Measurements from ENCODE around the gene ANKRD55.

ANKRD55 gene

GRCh38 chr5:56233230-56233629, at the start of gene ANKRD55:
ANKRD55 (minus strand) TSS chr5:56233330; CDS start chr5:56232913, 417 bp downstream.
- no peak for TF ChIP-seq CTCF (IDR thresholded peaks at IDR 0.05; ENCODE audit: low read depth, low read length, missing control alignments)
- no peak within 1 kb of the TSS for H3K4me3 ChIP-seq (ENCODE audit: low read depth, low read length)
- DNase-seq (ENCODE audit: low read depth) = no peak

GRCh38 chr5:56282216-56282615, 49.1 kb upstream of the ANKRD55 start:
- no peak overlapping the region for H3K4me3 ChIP-seq (ENCODE audit: low read depth, low read length)
- DNase-seq (ENCODE audit: low read depth) = no peak
- TF ChIP-seq CTCF (IDR thresholded peaks at IDR 0.05; ENCODE audit: low read depth, low read length, missing control alignments) = no peak

- TF ChIP-seq CTCF (IDR thresholded peaks at IDR 0.05; ENCODE audit: low read depth, low read length, missing control alignments) = no peak
- no peak for DNase-seq (ENCODE audit: low read depth)
- no peak overlapping the region for H3K4me3 ChIP-seq (ENCODE audit: low read depth, low read length)
Measured at GRCh38 chr5:56281489-56282165, 48.5 kb upstream of the ANKRD55 start.

GRCh38 chr5:56279979-56280378, 46.8 kb upstream of the ANKRD55 start:
- H3K4me3 ChIP-seq (ENCODE audit: low read depth, low read length) = no peak overlapping the region
- no peak for DNase-seq (ENCODE audit: low read depth)
- no peak for TF ChIP-seq CTCF (IDR thresholded peaks at IDR 0.05; ENCODE audit: low read depth, low read length, missing control alignments)

- H3K4me3 ChIP-seq (ENCODE audit: low read depth, low read length) = no peak overlapping the region
- DNase-seq (ENCODE audit: low read depth) = no peak
- no peak for TF ChIP-seq CTCF (IDR thresholded peaks at IDR 0.05; ENCODE audit: low read depth, low read length, missing control alignments)
Measured at GRCh38 chr5:56279291-56279690, 46.2 kb upstream of the ANKRD55 start.

GRCh38 chr5:56278335-56278753, 45.2 kb upstream of the ANKRD55 start:
- no peak for TF ChIP-seq CTCF (IDR thresholded peaks at IDR 0.05; ENCODE audit: low read depth, low read length, missing control alignments)
- DNase-seq (ENCODE audit: low read depth) = no peak
- no peak overlapping the region for H3K4me3 ChIP-seq (ENCODE audit: low read depth, low read length)

GRCh38 chr5:56277573-56277972, 44.4 kb upstream of the ANKRD55 start:
- no peak overlapping the region for H3K4me3 ChIP-seq (ENCODE audit: low read depth, low read length)
- no peak for DNase-seq (ENCODE audit: low read depth)
- no peak for TF ChIP-seq CTCF (IDR thresholded peaks at IDR 0.05; ENCODE audit: low read depth, low read length, missing control alignments)
